GM10248 (cell line): ENCODE measurements around the gene CRKL.

Experiments used
- CTCF ChIA-PET: fragments of 300-600 bp; sonication (Branson Sonifier 250); formaldehyde crosslinking; extraction: SDS; loops from one replicate; lab custom pipeline; 2021; ENCODE audit warnings: antibody characterized with exemption; lab: Yijun Ruan, JAX
- POLR2A ChIA-PET: fragments of 350-650 bp; sonication (Branson Sonifier 250); formaldehyde crosslinking; extraction: SDS; loops from one replicate; lab custom pipeline; 2020; ENCODE audit warnings: antibody characterized with exemption; lab: Yijun Ruan, JAX
- DNase-seq: peaks from one replicate; pipeline ENCODE4 v3.0.0; 2012; ENCODE audit errors: extremely low spot score
- TF ChIP-seq, protein P1 (sequence below): IDR thresholded peaks from 2 replicates; pipeline ENCODE4 v1.5.1; 2012; ENCODE audit warnings: mild to moderate bottlenecking, low read depth; ENCODE audit errors: extremely low read depth, missing control alignments, control extremely low read depth

CRKL gene

DNA sequence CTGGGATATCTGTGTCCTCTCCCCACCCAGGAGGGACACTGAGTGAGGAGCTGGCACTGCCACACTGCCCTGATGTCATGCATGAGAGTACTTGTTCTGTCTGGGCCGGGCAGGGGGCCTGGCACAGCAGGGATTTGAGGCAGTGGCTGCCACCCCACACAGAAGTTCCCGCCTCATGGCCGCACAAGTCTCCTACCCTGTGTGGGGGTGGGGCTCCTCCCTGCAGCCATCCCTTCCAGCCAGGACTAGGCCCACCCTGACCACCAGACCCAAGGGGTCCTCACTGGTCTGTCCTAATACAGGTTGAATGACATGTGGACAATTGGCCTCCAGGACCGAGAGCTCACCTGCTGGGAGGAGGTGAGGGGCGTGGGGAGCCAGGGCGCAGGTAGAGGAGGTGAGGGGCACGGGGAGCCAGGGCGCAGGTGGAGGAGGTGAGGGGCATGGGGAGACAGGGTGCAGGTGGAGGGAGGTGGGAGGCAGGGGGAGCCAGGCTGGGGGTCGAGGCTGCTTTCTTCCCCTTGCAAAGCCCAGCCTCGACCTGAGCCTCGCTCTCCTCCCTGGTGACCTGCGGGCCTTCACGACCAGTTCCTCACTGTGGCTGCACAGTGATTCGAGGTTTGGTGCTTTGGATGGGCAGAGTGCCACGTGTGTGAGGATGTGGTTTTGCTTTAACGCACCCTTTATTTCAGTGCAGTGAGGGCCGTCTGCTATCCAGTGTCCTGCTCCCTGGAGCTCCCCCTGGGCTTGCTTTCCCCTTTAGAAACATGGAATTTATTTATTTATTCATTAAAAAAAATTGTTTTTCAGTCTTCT is 72.3 kb downstream of the CRKL start:
- no peak for DNase-seq
- ChIA-PET CTCF (interaction anchor here (1.7 kb wide), 1 partner anchor 8 kb away, joined by 4 read pairs; no protein-coding TSS in a partner anchor), POLR2A (interaction anchor here (1.0 kb wide), 1 partner anchor 8 kb away, joined by 3 read pairs; the partner anchor contains the start of gene LZTR1)
- TF ChIP-seq, protein P1, sequence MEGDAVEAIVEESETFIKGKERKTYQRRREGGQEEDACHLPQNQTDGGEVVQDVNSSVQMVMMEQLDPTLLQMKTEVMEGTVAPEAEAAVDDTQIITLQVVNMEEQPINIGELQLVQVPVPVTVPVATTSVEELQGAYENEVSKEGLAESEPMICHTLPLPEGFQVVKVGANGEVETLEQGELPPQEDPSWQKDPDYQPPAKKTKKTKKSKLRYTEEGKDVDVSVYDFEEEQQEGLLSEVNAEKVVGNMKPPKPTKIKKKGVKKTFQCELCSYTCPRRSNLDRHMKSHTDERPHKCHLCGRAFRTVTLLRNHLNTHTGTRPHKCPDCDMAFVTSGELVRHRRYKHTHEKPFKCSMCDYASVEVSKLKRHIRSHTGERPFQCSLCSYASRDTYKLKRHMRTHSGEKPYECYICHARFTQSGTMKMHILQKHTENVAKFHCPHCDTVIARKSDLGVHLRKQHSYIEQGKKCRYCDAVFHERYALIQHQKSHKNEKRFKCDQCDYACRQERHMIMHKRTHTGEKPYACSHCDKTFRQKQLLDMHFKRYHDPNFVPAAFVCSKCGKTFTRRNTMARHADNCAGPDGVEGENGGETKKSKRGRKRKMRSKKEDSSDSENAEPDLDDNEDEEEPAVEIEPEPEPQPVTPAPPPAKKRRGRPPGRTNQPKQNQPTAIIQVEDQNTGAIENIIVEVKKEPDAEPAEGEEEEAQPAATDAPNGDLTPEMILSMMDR = no peak

DNA sequence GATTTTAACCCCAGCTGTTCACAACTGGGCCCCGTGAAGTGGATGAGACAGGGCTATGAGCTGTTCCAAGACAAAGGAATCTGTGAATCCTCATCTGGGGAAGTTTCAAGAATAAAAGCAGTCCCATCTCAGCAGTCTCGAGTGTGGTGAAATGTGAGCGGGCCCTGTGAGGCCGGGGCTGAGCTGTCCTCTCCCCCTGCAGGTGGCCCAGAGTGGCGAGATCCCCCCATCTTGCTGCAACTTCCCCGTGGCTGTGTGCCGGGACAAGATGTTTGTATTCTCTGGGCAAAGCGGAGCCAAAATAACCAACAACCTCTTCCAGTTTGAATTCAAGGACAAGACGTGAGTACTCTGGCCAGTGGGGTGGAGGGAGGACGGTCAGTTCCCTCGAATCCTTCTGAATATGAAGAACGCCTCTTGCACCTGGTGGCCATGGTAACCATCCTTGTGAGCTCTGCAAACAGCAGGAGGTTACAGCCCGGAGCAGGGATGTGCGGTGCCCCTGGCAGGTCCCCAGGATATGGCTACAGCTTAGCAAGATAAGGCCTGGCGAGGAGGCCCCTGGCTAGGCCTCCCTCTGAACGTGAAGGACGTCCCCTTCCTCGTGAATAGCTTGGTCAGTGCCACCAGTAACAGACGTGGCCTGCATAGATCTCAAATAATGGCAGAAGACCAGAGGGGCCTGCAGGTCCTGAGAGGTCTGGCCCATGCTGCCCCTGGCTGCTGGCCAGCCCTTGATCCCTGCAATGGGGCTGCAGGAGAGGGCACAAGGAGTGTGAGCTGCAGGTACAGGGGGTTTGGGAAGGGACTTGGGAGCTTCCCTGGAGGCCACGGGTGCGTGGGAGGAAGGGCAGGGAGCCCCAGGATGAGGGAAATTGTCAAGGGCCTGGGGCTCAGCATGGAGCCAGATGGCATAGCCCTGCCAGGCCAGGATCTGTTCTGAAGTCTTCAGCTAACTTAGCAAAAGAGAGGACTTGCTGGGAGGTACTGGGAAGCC is 73.3 kb downstream of the CRKL start:
- TF ChIP-seq, protein P1 = no peak
- CTCF ChIA-PET = interaction anchor here (1.2 to 1.7 kb wide), 4 partner anchors 8 to 29 kb away, joined by 3 to 6 read pairs (median 4); partner anchors contain the start of gene LZTR1
- DNase-seq = no peak
- POLR2A ChIA-PET = interaction anchor here (1.0 kb wide), 1 partner anchor 9 kb away, joined by 3 read pairs; the partner anchor contains the start of gene LZTR1

DNA sequence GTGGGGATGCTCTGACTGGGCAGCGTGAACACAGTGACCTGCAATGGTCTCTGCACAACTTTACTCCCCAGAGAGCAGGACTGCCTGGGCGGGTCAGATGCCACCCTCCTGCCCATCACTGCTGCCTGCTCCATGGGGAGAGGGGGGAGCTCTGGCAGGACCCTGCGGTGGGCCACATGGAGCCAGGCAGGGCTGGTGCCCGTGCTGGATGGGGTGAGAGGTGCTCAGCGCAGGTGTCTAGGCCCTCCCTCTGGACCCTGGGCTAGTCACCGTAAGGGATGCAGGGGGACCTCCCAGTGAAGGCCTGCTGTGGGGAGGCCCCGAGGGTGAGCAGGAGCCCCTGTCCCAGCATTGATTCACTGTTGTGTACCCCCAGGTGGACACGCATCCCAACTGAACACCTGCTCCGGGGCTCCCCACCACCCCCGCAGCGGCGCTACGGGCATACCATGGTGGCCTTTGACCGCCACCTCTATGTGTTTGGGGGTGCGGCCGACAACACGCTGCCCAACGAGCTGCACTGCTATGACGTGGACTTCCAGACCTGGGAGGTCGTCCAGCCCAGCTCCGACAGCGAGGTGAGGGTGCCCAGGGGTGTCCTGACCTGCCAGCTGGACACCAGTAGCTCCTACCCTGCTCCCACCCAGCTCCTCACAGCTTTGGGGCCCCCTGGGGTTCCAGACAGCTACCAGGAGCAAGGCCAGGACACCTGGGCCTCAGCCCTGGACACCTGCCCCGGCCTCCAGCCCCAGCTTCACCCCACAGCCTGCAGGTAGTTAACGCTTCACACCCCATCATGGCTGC is 74.2 kb downstream of the CRKL start:
- no peak for DNase-seq
- ChIA-PET POLR2A (no interaction called here), CTCF (interaction anchor here (1.2 to 1.6 kb wide), 3 partner anchors 8 to 30 kb away, joined by 3 to 6 read pairs (median 5); partner anchors contain the start of gene LZTR1)
- TF ChIP-seq, protein P1 = no peak

DNA sequence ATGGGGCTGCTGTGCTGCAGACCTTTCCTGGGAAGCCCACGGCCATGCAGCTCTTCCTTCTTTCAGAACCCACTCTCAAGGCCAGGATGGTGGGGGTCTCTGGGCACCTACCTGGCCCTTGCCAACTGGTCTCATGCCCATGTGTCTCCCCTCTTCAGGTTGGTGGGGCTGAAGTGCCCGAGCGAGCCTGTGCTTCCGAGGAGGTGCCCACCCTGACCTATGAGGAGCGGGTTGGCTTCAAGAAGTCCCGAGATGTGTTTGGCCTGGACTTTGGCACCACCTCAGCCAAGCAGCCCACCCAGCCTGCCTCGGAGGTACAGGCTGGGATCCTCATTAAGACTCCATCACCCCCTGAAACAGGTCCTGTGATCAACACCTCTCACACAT is 74.8 kb downstream of the CRKL start:
- POLR2A ChIA-PET = no interaction called here
- CTCF ChIA-PET = interaction anchor here (1.6 kb wide), 2 partner anchors 10 to 31 kb away, joined by 5 to 6 read pairs; partner anchors contain the start of gene LZTR1

DNA sequence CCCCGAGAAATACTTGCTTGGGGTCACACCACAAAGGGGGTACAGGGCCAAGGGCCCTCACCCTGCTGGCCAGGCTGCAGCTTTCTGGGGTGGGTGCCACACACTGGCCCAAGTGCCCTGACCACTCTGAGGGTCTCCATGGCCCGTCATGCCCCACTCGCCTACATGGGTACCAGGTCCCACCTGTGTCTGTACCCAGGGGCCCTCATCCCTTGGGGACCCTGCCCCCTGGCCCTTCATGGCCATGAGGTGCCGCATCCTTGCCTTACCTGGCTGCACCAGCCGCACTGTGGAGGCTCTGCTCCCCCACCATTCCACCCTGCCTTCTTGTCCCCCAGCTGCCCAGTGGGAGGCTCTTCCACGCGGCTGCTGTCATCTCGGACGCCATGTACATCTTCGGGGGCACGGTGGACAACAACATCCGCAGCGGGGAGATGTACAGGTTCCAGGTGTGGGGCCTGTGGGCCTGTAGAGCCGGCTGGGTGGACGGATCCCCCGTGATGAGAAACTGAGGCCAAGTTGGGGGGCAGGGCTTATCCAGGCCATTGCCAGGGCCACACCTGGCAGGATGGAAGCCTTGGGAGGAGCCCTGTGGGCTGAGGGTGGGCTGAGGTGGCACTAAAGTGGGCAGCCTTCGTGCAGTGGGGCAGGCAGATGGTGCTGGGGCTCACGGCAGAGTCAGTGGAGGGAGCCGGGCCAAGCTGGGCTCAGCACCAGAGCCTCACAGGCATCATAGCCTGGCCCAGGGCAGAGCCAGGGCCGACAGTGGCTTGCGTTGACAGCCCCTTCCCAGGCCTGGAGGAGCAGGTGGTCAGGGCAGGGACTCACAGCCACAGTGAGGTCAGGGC is 75.5 kb downstream of the CRKL start:
- CTCF ChIA-PET = interaction anchor here (1.2 to 1.6 kb wide), 3 partner anchors 10 to 32 kb away, joined by 5 to 6 read pairs (median 6); partner anchors contain the start of gene LZTR1
- POLR2A ChIA-PET = no interaction called here
- no peak for DNase-seq
- TF ChIP-seq, protein P1 = no peak

More for the DNA sequence above, 74.8 kb downstream of the CRKL start:
- TF ChIP-seq, protein P1 = no peak
- no peak for DNase-seq
